Sigmoid colon (tissue), 4 donors: ENCODE data around the gene SERPINB12.

Experiments used
- EP300 ChIP-seq, 4 donors: sonication (generic); formaldehyde crosslinking; IDR thresholded peaks; one replicate each; pipeline ENCODE4 v1.6.1; 2017; ENCODE audit warnings: antibody characterized with exemption in 4 of 4
- POLR2A ChIP-seq, 2 donors: fragments of 450-650 bp; IDR thresholded peaks; one replicate each; pipeline ENCODE4 v1.6.1; 2016; ENCODE audit warnings: antibody characterized with exemption in 2 of 2, mild to moderate bottlenecking in 2 of 2, moderate library complexity in 2 of 2
- TF ChIP-seq, protein P1 (sequence below), 4 experiments: fragments of 450-650 bp in 3 of 4; fragments of 200-600 bp in 1 of 4; IDR thresholded peaks; one replicate each; pipeline ENCODE4 v1.5.1; 2016 to 2019; ENCODE audit warnings: antibody characterized with exemption in 4 of 4, mild to moderate bottlenecking in 3 of 4, moderate library complexity in 2 of 4

GRCh38 chr18:63578357-63578958 lies 36.3 kb downstream of the SERPINB12 start:
- TF ChIP-seq EP300 (IDR thresholded peaks at IDR 0.05) (no peak), POLR2A (IDR thresholded peaks at IDR 0.05) (no peak)
- TF ChIP-seq, protein P1, sequence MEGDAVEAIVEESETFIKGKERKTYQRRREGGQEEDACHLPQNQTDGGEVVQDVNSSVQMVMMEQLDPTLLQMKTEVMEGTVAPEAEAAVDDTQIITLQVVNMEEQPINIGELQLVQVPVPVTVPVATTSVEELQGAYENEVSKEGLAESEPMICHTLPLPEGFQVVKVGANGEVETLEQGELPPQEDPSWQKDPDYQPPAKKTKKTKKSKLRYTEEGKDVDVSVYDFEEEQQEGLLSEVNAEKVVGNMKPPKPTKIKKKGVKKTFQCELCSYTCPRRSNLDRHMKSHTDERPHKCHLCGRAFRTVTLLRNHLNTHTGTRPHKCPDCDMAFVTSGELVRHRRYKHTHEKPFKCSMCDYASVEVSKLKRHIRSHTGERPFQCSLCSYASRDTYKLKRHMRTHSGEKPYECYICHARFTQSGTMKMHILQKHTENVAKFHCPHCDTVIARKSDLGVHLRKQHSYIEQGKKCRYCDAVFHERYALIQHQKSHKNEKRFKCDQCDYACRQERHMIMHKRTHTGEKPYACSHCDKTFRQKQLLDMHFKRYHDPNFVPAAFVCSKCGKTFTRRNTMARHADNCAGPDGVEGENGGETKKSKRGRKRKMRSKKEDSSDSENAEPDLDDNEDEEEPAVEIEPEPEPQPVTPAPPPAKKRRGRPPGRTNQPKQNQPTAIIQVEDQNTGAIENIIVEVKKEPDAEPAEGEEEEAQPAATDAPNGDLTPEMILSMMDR (IDR thresholded peaks at IDR 0.05), result peak; percentile 7 to 61 (median 52)
